H1 (cell line): ENCODE measurements around the gene PHF3. TPM values are rescaled to one million over a fixed set of nuclear protein-coding genes. Genes with fewer than 3 reads are reported as not detected.

Experiments used
- CTCF ChIA-PET: fragments of 300-600 bp; sonication (Branson Sonifier 250); formaldehyde crosslinking; loops from one replicate; lab custom pipeline; 2021; ENCODE audit not compliant: partially characterized antibody; lab: Charles Lee
- POLR2A ChIA-PET: fragments of 300-600 bp; sonication (Branson Sonifier 250); formaldehyde crosslinking; loops from one replicate; lab custom pipeline; 2021; ENCODE audit warnings: inconsistent platforms; ENCODE audit not compliant: partially characterized antibody; lab: Charles Lee
- DNase-seq, 2 experiments: peaks; one replicate each; pipeline versions ENCODE4 v3.0.0 to v3.0.0-alpha.2; 2010 to 2022; ENCODE audit warnings: low spot score in 2 of 2, low read depth in 1 of 2, mixed read lengths in 1 of 2
- FAIRE-seq: peaks from 2 replicates; lab custom pipeline; 2011; peaks lifted over from hg19 to GRCh38; lab: Jason Lieb, UNC
- H2AFZ ChIP-seq: 2 replicates; pipeline ENCODE4 v1.8.1; 2012; ENCODE audit warnings: low read length, inconsistent platforms
- H2AK5ac ChIP-seq: 2 replicates; pipeline ENCODE4 v1.6.1; 2013; ENCODE audit warnings: low read depth, low read length
- H2BK120ac ChIP-seq: replicated peaks from 2 replicates; pipeline ENCODE3; 2013; ENCODE audit warnings: low read depth, low read length, inconsistent platforms
- H2BK12ac ChIP-seq: 2 replicates; pipeline ENCODE4 v1.6.1; 2013; ENCODE audit warnings: low read depth, low read length
- H2BK15ac ChIP-seq: 2 replicates; pipeline ENCODE4 v1.6.1; 2013; ENCODE audit warnings: low read length
- H2BK20ac ChIP-seq: 2 replicates; pipeline ENCODE4 v1.6.1; 2013; ENCODE audit warnings: low read length
- H2BK5ac ChIP-seq: 2 replicates; pipeline ENCODE4 v1.6.1; 2013; ENCODE audit warnings: low read depth, low read length
- H3K14ac ChIP-seq: 2 replicates; pipeline ENCODE4 v1.6.1; 2013; ENCODE audit warnings: inconsistent platforms; ENCODE audit not compliant: insufficient read length
- H3K18ac ChIP-seq: 2 replicates; pipeline ENCODE4 v1.6.1; 2013; ENCODE audit warnings: low read length; ENCODE audit errors: extremely low read depth
- H3K23ac ChIP-seq: 2 replicates; pipeline ENCODE4 v1.6.1; 2013; ENCODE audit warnings: inconsistent platforms; ENCODE audit not compliant: insufficient read length
- H3K23me2 ChIP-seq: 2 replicates; pipeline ENCODE4 v1.6.1; 2013; ENCODE audit warnings: low read depth, low read length
- H3K27ac ChIP-seq: 2 replicates; pipeline ENCODE4 v1.6.1; 2011; ENCODE audit warnings: low read depth, low read length, inconsistent platforms
- H3K27me3 ChIP-seq, 4 experiments: replicated peaks in 1 of 4; 1 replicate in 1 of 4; 2 replicates in 3 of 4; pipeline versions ENCODE4 v1.6.1 to v1.8.1; 2011 to 2013; ENCODE audit warnings: low read length in 3 of 4, mild to moderate bottlenecking in 3 of 4, inconsistent platforms in 2 of 4, mixed read lengths in 2 of 4, moderate library complexity in 1 of 4; ENCODE audit not compliant: control insufficient read depth in 3 of 4, insufficient read depth in 3 of 4; ENCODE audit errors: extremely low read depth in 1 of 4
- H3K36me3 ChIP-seq, 4 experiments: 2 replicates each; pipeline versions ENCODE4 v1.6.1 to v1.8.1; 2011 to 2013; ENCODE audit warnings: mild to moderate bottlenecking in 4 of 4, low read length in 3 of 4, moderate library complexity in 2 of 4, control low read depth in 1 of 4, inconsistent platforms in 1 of 4; ENCODE audit not compliant: insufficient read depth in 4 of 4, control insufficient read depth in 2 of 4
- H3K4ac ChIP-seq: replicated peaks from 2 replicates; pipeline ENCODE3; 2013; ENCODE audit warnings: low read length, low read depth, mixed read lengths, inconsistent platforms; ENCODE audit not compliant: insufficient read length
- H3K4me1 ChIP-seq, 4 experiments: replicated peaks in 1 of 4; 1 replicate in 1 of 4; 2 replicates in 3 of 4; pipeline versions ENCODE4 v1.6.1 to v1.8.1; 2011 to 2013; ENCODE audit warnings: low read length in 3 of 4, inconsistent platforms in 2 of 4, mixed read lengths in 1 of 4; ENCODE audit not compliant: insufficient read depth in 4 of 4, control insufficient read depth in 3 of 4
- H3K4me2 ChIP-seq, 2 experiments: 2 replicates each; pipeline versions ENCODE4 v1.6.1 to v1.8.1; 2011 to 2013; ENCODE audit warnings: low read depth in 2 of 2, low read length in 2 of 2, control low read depth in 1 of 2, inconsistent platforms in 1 of 2, mild to moderate bottlenecking in 1 of 2; ENCODE audit not compliant: insufficient read depth in 1 of 2
- H3K4me3 ChIP-seq, 4 experiments: fragments of 200-600, 300-600 bp in 1 of 4; sonication (generic), shearing (Covaris generic), sonication (Bioruptor Twin) in 1 of 4; 2 replicates each; pipeline versions ENCODE4 v1.5.1 to v1.8.1; 2011 to 2016; ENCODE audit warnings: low read length in 4 of 4, low read depth in 3 of 4, control low read depth in 2 of 4, inconsistent platforms in 2 of 4, mild to moderate bottlenecking in 2 of 4, mixed read lengths in 1 of 4, moderate library complexity in 1 of 4; ENCODE audit not compliant: insufficient read depth in 2 of 4; ENCODE audit errors: extremely low read depth in 1 of 4
- H3K56ac ChIP-seq: replicated peaks from 2 replicates; pipeline ENCODE3; 2013; ENCODE audit warnings: low read depth, mild to moderate bottlenecking, mixed read lengths, low read length, inconsistent platforms; ENCODE audit not compliant: insufficient read length
- H3K79me1 ChIP-seq: 2 replicates; pipeline ENCODE4 v1.6.1; 2013; ENCODE audit warnings: low read depth, low read length, control low read depth
- H3K79me2 ChIP-seq, 2 experiments: 2 replicates each; pipeline versions ENCODE4 v1.6.1 to v1.8.1; 2012 to 2013; ENCODE audit warnings: low read length in 2 of 2, mild to moderate bottlenecking in 2 of 2, inconsistent platforms in 1 of 2; ENCODE audit not compliant: insufficient read depth in 2 of 2, control insufficient read depth in 1 of 2
- H3K9ac ChIP-seq, 4 experiments: replicated peaks in 1 of 4; 1 replicate in 1 of 4; 2 replicates in 3 of 4; pipeline versions ENCODE4 v1.6.1 to v1.8.1; 2011 to 2013; ENCODE audit warnings: low read depth in 3 of 4, low read length in 3 of 4, control low read depth in 2 of 4, mild to moderate bottlenecking in 2 of 4, moderate library complexity in 2 of 4, inconsistent platforms in 1 of 4; ENCODE audit errors: extremely low read depth in 1 of 4
- H3K9me3 ChIP-seq, 2 experiments: 2 replicates each; pipeline versions ENCODE4 v1.6.1 to v1.8.1; 2012 to 2013; ENCODE audit warnings: mild to moderate bottlenecking in 2 of 2, moderate library complexity in 2 of 2, control low read depth in 1 of 2, inconsistent platforms in 1 of 2, low read depth in 1 of 2, low read length in 1 of 2, mixed read lengths in 1 of 2; ENCODE audit not compliant: insufficient read depth in 2 of 2
- H4K20me1 ChIP-seq, 2 experiments: replicated peaks in 1 of 2; 2 replicates each; pipeline versions ENCODE3 to v1.8.1; 2011 to 2013; ENCODE audit warnings: inconsistent platforms in 2 of 2, low read length in 2 of 2, mild to moderate bottlenecking in 1 of 2; ENCODE audit not compliant: insufficient read depth in 2 of 2, control insufficient read depth in 1 of 2
- H4K5ac ChIP-seq: 2 replicates; pipeline ENCODE4 v1.6.1; 2013; ENCODE audit warnings: low read length, low read depth, mixed read lengths, inconsistent platforms; ENCODE audit not compliant: insufficient read length
- H4K8ac ChIP-seq: 2 replicates; pipeline ENCODE4 v1.8.0; 2013; ENCODE audit warnings: mild to moderate bottlenecking, moderate library complexity, low read length, inconsistent platforms; ENCODE audit not compliant: insufficient read depth; ENCODE audit errors: extremely low read depth
- H4K91ac ChIP-seq: replicated peaks from 2 replicates; pipeline ENCODE3; 2013; ENCODE audit warnings: low read length, mixed read lengths, inconsistent platforms; ENCODE audit not compliant: insufficient read length
- ASH2L ChIP-seq: fragments of 200-600, 300-600 bp; sonication (generic); IDR thresholded peaks from one replicate; pipeline ENCODE4 v1.7.1; 2017; ENCODE audit warnings: low read length
- JUND ChIP-seq: IDR thresholded peaks from 2 replicates; pipeline ENCODE4 v1.6.1; 2011; ENCODE audit warnings: mild to moderate bottlenecking, improper control_type of control experiment, low read length
- POU5F1 ChIP-seq: IDR thresholded peaks from 2 replicates; pipeline ENCODE4 v1.6.1; 2011; ENCODE audit warnings: low read depth, mild to moderate bottlenecking, low read length, moderate library complexity
- YY1 ChIP-seq: IDR thresholded peaks from 2 replicates; pipeline ENCODE4 v1.6.1; 2011; ENCODE audit warnings: low read depth, mild to moderate bottlenecking, low read length
- WGBS, 2 experiments: shearing (Covaris generic) in 1 of 2; methylation state at CpG; one replicate each; pipeline versions ENCODE4 v1.1.6 to v1.1.7; 2013 to 2015; ENCODE audit warnings: low lambda C conversion rate in 2 of 2, mixed read lengths in 2 of 2, inconsistent platforms in 1 of 2, low coverage in 1 of 2, missing lambda C conversion rate in 1 of 2; ENCODE audit not compliant: insufficient replicate concordance in 2 of 2, insufficient coverage in 1 of 2, insufficient read length in 1 of 2; ENCODE audit errors: extremely low coverage in 1 of 2, missing lambda C conversion rate in 1 of 2; 5-methylcytosine and 5-hydroxymethylcytosine counted together
- polyA plus RNA-seq, 7 experiments: library from polyadenylated mRNA; depleted of rRNA in 3 of 7; stranded (reverse) in 5 of 7; unstranded in 2 of 7; fragments of >200 nt in 5 of 7; fragments of 200-250 nt in 2 of 7; gene quantifications; 1 replicate in 5 of 7; 2 replicates in 1 of 7; 4 replicates in 1 of 7; pipeline versions ENCODE4 v1.2.1 to v1.2.3, GENCODE V29; 2011 to 2013; ENCODE audit warnings: missing spikeins in 2 of 7, mixed read lengths in 2 of 7
- total RNA-seq: library from RNA; stranded (reverse); fragmentation: NEBNext Ultra II Directional; extraction: Animal tissue kit (Norgen Biotek cat#: 25700); gene quantifications from 2 replicates; pipeline ENCODE4 v1.2.1, GENCODE V29; 2021
- TF ChIP-seq, protein P1 (sequence below): IDR thresholded peaks from 2 replicates; pipeline ENCODE4 v1.6.1; 2011; ENCODE audit warnings: low read length, improper control_type of control experiment

The PHF3 gene
- total and polyA plus RNA-seq, 2 of the 8 experiments (the other 6 are each of a cell fraction or from before 2014, with no cell fraction given), result 10.1 to 69.3 TPM

GRCh38 chr6:63661769-63662168, 26.2 kb downstream of the PHF3 start:
- H3K79me2 ChIP-seq, result peaks cover 11 to 99% of the 10 kb centered on the region in 2 experiments
- WGBS, 2 experiments, result 98% methylated on average over 5 of the region's 5 CpGs; no CpG with 5 or more reads in 1 of the 2 experiments

More at GRCh38 chr6:63661769-63662168, 26.2 kb downstream of the PHF3 start:
- DNase-seq (no peak), FAIRE-seq (no peak)
- Histone ChIP-seq H3K9me3 (no peaks in the 10 kb centered on the region), H3K23me2 (no peaks in the 10 kb centered on the region; the same call in 1 of the 2 replicates), H3K4ac (no peak overlapping the region), H2AK5ac (no peak overlapping the region), H4K5ac (no peak overlapping the region), H3K18ac (no peak overlapping the region), H3K14ac (no peak overlapping the region), H3K36me3 (no peaks in the 10 kb centered on the region), H2BK5ac (no peak overlapping the region; the same call in 1 of the 2 replicates), H3K4me3 (no peak overlapping the region), H4K91ac (no peak overlapping the region), H2BK20ac (no peak overlapping the region), H2AFZ (no peak overlapping the region), H4K20me1 (peaks cover 10 to 12% of the 10 kb centered on the region in 2 experiments), H2BK120ac (no peak overlapping the region), H3K23ac (no peak overlapping the region), H3K27me3 (peaks cover 0 to 1% (median 0%) of the 10 kb centered on the region in 4 experiments; a peak in 1 of 7 replicates), H3K4me1 (peaks cover 0 to 3% (median 1%) of the 10 kb centered on the region in 4 experiments; a peak in 2 of 7 replicates), H2BK15ac (no peak overlapping the region), H2BK12ac (no peak overlapping the region), H3K79me1 (peaks cover 5% of the 10 kb centered on the region), H3K9ac (no peak overlapping the region), H3K4me2 (no peak overlapping the region), H3K56ac (no peak overlapping the region), H4K8ac (no peak overlapping the region), H3K27ac (no peak overlapping the region)
- ChIA-PET POLR2A (no interaction called here), CTCF (interaction anchor here (1.5 kb wide), 1 partner anchor 9 kb away, joined by 4 read pairs; no protein-coding TSS in a partner anchor)
- TF ChIP-seq JUND (no peak), ASH2L (no peak), YY1 (no peak), POU5F1 (no peak)
- TF ChIP-seq, protein P1, sequence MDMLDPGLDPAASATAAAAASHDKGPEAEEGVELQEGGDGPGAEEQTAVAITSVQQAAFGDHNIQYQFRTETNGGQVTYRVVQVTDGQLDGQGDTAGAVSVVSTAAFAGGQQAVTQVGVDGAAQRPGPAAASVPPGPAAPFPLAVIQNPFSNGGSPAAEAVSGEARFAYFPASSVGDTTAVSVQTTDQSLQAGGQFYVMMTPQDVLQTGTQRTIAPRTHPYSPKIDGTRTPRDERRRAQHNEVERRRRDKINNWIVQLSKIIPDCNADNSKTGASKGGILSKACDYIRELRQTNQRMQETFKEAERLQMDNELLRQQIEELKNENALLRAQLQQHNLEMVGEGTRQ, result no peak
